Tongue (tissue), 2 donors: Measurements from ENCODE around the gene DDX5. TPM values are rescaled to one million over a fixed set of nuclear protein-coding genes. Genes with fewer than 3 reads are reported as not detected.

Experiments used
- DNase-seq: peaks from one replicate; pipeline ENCODE4 v3.0.0-alpha.2; 2015
- total RNA-seq: library from RNA; depleted of rRNA; stranded (reverse); fragments of >200 nt; gene quantifications from one replicate; pipeline ENCODE4 v1.2.3, GENCODE V29; 2014

DDX5 gene
- total RNA-seq = 400 TPM

GRCh38 chr17:64506201-64506575 is at the start of gene DDX5:
Gene DDX5, minus strand, starts transcription at chr17:64506289. Its CDS starts 170 bp downstream, at chr17:64506119.
- DNase-seq = peak; percentile 99

GRCh38 chr17:64555281-64555680 is 49.2 kb upstream of the DDX5 start:
- no peak for DNase-seq

- no peak for DNase-seq
These were observed 48.0 kb upstream of the DDX5 start for GRCh38 chr17:64554028-64554637.

GRCh38 chr17:64551461-64551860 is 45.4 kb upstream of the DDX5 start:
- no peak for DNase-seq

GRCh38 chr17:64547319-64547718 is 41.2 kb upstream of the DDX5 start:
- DNase-seq = no peak

- no peak for DNase-seq
These were observed 40.6 kb upstream of the DDX5 start for GRCh38 chr17:64546716-64547115.

- DNase-seq = no peak
These were observed 38.7 kb upstream of the DDX5 start for GRCh38 chr17:64544742-64545141.

GRCh38 chr17:64540118-64540776 is 34.2 kb upstream of the DDX5 start:
- DNase-seq = no peak

- no peak for DNase-seq
These were observed 32.5 kb upstream of the DDX5 start for GRCh38 chr17:64538508-64539130.

GRCh38 chr17:64537488-64537887 is 31.4 kb upstream of the DDX5 start:
- DNase-seq = no peak

- DNase-seq = no peak
These were observed 30.8 kb upstream of the DDX5 start for GRCh38 chr17:64536913-64537312.

GRCh38 chr17:64535357-64535756 is 29.3 kb upstream of the DDX5 start:
- DNase-seq = no peak

GRCh38 chr17:64534187-64534586 is 28.1 kb upstream of the DDX5 start:
- DNase-seq = no peak

- no peak for DNase-seq
These were observed 27.7 kb upstream of the DDX5 start for GRCh38 chr17:64533784-64534183.

GRCh38 chr17:64532409-64532808 is 26.3 kb upstream of the DDX5 start:
- DNase-seq = no peak

- DNase-seq = peak; percentile 32
These were observed 25.9 kb upstream of the DDX5 start for GRCh38 chr17:64531955-64532371.

GRCh38 chr17:64529221-64529620 is 23.1 kb upstream of the DDX5 start:
- DNase-seq = no peak

GRCh38 chr17:64527914-64528313 is 21.8 kb upstream of the DDX5 start:
- DNase-seq = no peak

GRCh38 chr17:64520359-64520758 is 14.3 kb upstream of the DDX5 start:
- DNase-seq = no peak

GRCh38 chr17:64519601-64520000 is 13.5 kb upstream of the DDX5 start:
- no peak for DNase-seq

GRCh38 chr17:64515829-64516228 is 9.7 kb upstream of the DDX5 start:
- DNase-seq = no peak

- no peak for DNase-seq
These were observed 9.3 kb upstream of the DDX5 start for GRCh38 chr17:64515419-64515818.

GRCh38 chr17:64509179-64509578 is 3.1 kb upstream of the DDX5 start:
- DNase-seq = no peak

GRCh38 chr17:64508683-64509082 is 2.6 kb upstream of the DDX5 start:
- DNase-seq = no peak
